CD4-positive, alpha-beta T cell treated with Interferon gamma for 1 hour (primary cell): Measurements from ENCODE around the gene LIMS2.
A peak's percentile ranks its signal among the peaks of the same experiment; 100 is the strongest.

Experiments used
- DNase-seq: peaks from one replicate; pipeline ENCODE4 v3.0.0-alpha.2; 2020

LIMS2 gene

GRCh38 chr2:127700527-127701192 lies 25.3 kb upstream of the LIMS2 start:
- peak; percentile 86 for DNase-seq

GRCh38 chr2:127698553-127699355 lies 23.4 kb upstream of the LIMS2 start:
- no peak for DNase-seq

GRCh38 chr2:127697482-127698180 lies 22.3 kb upstream of the LIMS2 start:
- no peak for DNase-seq

DNA sequence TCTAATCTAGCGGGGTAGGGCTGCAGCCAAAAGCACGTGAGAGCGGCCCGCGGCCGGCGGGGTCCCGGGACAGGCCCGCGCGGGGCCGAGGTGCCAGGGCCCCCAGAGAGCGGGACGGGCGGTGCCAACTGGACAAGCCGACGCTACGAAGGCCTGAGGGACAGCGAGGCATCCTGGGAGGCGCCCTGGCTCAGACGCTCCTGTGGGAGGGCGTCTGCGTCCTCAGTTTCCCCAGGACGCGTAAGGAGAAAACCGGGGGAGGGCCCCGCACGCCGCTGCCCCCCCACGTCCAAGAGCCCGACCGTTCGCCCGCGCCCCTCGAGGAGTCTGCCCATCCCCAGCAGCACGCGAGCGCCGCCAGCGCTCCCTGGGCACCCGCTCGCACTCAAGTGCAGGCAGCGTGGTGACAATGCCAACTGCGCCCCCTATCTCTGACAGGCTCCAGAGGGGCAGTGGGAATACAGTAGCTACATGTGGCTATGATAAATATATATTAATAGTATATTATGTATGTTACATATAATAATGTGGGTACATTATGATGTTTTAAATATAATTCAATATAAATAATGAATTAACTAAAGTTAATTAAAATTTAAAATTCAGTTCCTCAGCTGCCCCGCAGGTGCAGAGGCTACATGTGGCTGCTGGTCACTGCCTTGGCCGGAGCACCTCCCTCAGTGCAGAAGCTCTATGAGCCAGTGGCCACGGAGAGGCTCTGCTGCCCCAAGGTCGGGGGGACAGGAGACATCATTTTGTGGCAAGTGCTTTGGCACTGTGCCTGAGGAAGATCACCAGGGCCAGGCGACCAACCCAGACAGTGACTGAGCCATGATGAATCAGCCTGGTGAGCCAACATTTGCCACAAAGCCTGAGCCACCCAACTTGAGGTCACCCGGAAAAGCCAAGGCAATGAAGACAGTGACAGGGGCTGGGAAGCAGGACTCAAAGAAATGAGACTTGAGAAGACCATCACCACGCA lies 20.5 kb upstream of the LIMS2 start:
- no peak for DNase-seq

- DNase-seq = no peak
Observed at GRCh38 chr2:127694986-127695385, 19.7 kb upstream of the LIMS2 start.

DNA sequence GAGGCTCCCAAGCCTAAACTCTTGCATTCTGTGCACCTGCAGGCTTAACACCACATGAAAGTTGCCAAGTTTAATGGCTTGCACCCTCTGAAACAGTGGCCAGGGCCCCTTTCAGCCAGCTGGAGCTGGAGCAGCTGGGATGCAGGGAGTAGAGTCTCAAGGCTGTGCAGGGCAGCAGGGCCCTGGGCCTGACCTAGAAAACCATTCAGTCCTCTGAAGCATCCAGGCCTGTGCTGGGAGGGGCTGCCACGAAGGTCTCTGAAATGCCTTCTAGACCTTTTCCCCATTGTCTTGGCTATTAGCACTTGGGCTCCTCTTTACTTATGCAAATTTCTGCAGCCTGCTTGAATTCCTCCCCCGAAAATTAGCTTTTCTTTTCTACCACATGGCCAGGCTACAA lies 15.4 kb upstream of the LIMS2 start:
- DNase-seq = no peak

GRCh38 chr2:127688405-127688804 lies 13.1 kb upstream of the LIMS2 start:
- DNase-seq = no peak

GRCh38 chr2:127685410-127686080 lies 10.2 kb upstream of the LIMS2 start:
- DNase-seq = no peak

GRCh38 chr2:127683757-127684156 lies 8.4 kb upstream of the LIMS2 start:
- DNase-seq = no peak

DNA sequence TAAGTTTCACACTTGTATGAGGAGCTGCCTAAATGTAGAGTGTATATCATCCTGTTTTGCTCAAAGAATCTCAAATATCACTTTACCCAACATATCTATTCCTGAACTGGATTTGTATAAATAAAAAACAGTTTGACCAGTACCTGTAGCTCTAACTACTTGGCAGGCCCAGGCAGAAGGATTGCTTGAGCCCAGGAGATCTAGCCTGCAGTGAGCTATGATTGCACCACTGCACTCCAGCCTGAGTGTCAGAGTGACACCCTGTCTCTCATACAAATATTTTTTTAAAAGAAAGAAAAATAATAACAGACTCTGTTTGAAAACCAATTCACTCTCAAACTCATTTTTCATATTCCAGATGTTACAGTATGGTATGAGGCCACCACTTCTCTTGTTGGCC lies 7.7 kb upstream of the LIMS2 start:
- no peak for DNase-seq

GRCh38 chr2:127681976-127682857 lies 6.9 kb upstream of the LIMS2 start:
- DNase-seq = no peak

- no peak for DNase-seq
Observed at GRCh38 chr2:127681288-127681804, 6.0 kb upstream of the LIMS2 start.

DNA sequence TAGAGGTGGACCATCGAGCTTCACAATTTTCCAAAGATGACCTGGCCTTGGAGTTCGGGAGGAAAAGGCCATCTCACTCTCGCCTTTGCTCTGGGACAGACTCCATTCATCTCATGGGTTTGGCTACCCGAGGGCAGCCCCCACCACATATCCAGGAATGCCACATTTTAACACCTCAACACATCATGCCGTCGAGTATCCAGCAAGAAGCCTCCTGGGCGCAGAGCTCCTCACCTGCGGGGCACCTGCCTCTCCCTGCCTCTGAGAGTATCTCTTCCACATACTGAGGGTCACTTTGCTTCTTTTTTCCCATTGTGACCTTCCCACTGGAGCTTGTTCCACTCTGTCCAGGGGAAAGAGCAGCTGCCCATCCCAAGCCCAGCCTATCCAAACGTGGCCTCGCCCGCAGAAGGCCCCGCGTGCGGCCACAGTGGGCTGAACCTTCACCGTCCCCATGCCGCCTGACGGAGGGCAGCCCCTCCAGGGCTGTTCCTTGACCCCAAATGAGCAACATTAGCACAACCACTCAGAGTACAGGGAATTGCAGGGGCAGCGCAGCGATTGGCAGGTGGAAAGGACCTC lies 5.5 kb upstream of the LIMS2 start:
- DNase-seq = no peak

DNA sequence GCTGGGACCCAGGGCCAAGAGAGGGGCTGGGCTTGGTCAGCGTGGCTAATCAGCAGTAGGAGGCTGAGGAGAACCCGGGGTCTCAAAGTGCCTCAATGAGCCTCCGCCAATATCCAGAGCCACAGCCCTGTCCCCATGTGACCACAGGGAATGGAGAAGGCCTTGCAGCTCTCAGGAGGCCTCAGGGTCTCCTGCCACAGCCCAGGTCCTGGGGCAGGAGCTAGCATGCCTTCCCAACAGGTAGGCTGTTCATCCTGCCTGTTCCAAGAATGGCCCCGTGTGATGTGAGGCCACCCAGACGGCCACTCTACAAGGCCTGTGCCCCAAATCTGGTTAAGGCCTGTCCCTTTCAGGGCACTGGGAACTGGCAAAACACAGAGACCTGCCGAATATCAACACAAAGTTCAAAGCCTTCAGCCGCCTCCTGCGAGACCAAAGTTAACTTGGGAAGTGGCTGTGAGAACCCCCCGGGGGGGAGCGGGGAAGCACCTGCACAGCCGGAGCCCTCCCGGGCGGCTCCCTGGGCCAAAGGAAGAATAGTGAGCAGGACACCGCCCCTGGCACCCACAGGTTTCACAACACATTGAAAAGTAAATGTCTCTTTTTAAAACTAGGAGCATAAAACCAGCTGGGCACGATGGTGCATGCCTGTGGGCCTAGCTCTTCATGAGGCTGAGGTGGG lies 4.5 kb upstream of the LIMS2 start:
- DNase-seq = no peak

DNA sequence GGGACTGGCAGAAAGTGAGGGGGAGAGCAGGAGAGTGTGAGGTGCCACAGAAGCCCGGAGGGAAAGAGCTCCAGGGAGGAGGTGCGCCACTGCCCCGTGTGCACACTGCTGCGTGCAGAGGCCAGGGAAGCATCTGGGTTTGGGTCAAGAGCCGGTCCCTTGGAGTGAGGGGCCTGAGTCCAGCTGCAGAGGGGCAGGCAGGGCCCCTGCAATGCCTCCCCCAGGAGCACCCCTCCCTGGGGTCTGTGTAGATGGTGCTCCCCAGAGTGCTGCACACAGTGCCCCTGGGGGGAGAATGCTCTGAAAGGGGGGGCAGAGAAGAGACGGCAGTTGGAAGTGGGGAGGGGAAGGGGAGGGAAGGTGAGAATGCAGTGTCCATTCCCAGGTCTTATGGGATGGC lies 3.7 kb upstream of the LIMS2 start:
- no peak for DNase-seq

GRCh38 chr2:127678531-127678930 lies 3.2 kb upstream of the LIMS2 start:
- DNase-seq = no peak

DNA sequence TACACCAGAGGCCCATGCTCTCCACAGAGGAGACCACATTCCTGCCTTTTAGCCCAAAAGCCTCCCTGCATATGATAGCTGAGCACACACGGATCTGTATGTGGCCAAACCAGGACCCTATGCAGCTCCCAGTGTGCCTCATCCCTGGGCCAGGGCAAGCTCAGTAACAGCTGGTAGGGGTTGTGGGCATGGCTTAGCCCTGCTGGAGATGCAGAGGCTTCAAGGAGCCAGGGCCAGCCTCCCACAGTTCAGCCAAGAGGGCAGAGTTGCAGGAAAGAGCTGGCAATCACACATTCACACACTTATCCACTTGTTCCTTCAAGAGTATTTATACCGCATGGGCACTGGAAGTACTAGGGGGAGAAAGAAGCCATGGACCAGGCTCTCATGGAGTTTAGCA lies 1.6 kb upstream of the LIMS2 start:
- no peak for DNase-seq

- DNase-seq = no peak
Observed at GRCh38 chr2:127674241-127675209, 805 bp downstream of the LIMS2 start.
